ENCODE data around the gene PLCB1. TPM values are rescaled to one million over a fixed set of nuclear protein-coding genes. Genes with fewer than 3 reads are reported as not detected.

The PLCB1 gene
- polyA plus RNA-seq, 1 experiment: 13.5 TPM

GRCh38 chr20:8856668-8857067 is 724.6 kb downstream of the PLCB1 start:
- Histone ChIP-seq H3K4me3 (ENCODE audit: low read depth, low read length) (no peak overlapping the region), H3K36me3 (ENCODE audit: control insufficient read depth, insufficient read depth, low read length) (no peaks in the 10 kb centered on the region), H3K27me3 (ENCODE audit: control insufficient read depth, insufficient read depth, low read length) (no peaks in the 10 kb centered on the region)
- CTCF ChIA-PET: interaction anchor here (0.6 to 1.4 kb wide), 3 partner anchors 8 to 528 kb away, joined by 3 to 4 read pairs (median 3); no protein-coding TSS in a partner anchor
- no peak for TF ChIP-seq CTCF (IDR thresholded peaks at IDR 0.05; ENCODE audit: insufficient read depth, low read depth, low read length)
- DNase-seq (ENCODE audit: low read depth): no peak
- POLR2A ChIA-PET: no interaction called here

- DNase-seq (ENCODE audit: low read depth): no peak
- no peak overlapping the region for H3K4me3 ChIP-seq (ENCODE audit: low read depth, low read length)
- TF ChIP-seq CTCF (IDR thresholded peaks at IDR 0.05; ENCODE audit: insufficient read depth, low read depth, low read length): no peak
- no peaks in the 10 kb centered on the region for H3K27me3 ChIP-seq (ENCODE audit: control insufficient read depth, insufficient read depth, low read length)
- POLR2A ChIA-PET: no interaction called here
- H3K36me3 ChIP-seq (ENCODE audit: control insufficient read depth, insufficient read depth, low read length): no peaks in the 10 kb centered on the region
- CTCF ChIA-PET: no interaction called here
Observed at GRCh38 chr20:8858181-8858787, 726.2 kb downstream of the PLCB1 start.

- POLR2A ChIA-PET: no interaction called here
- no peak for DNase-seq (ENCODE audit: low read depth)
- CTCF ChIA-PET: interaction anchor here (0.8 to 1.1 kb wide), 3 partner anchors 11 to 98 kb away, joined by 3 read pairs; no protein-coding TSS in a partner anchor
Observed at GRCh38 chr20:8860011-8860495, 728.0 kb downstream of the PLCB1 start.

GRCh38 chr20:8862092-8862491 is 730.0 kb downstream of the PLCB1 start:
- Histone ChIP-seq H3K27me3 (ENCODE audit: control insufficient read depth, insufficient read depth, low read length) (no peaks in the 10 kb centered on the region), H3K36me3 (ENCODE audit: control insufficient read depth, insufficient read depth, low read length) (no peaks in the 10 kb centered on the region), H3K4me3 (ENCODE audit: low read depth, low read length) (no peak overlapping the region)
- CTCF ChIA-PET: interaction anchor here (2.0 kb wide), 1 partner anchor 8 kb away, joined by 6 read pairs; no protein-coding TSS in a partner anchor
- DNase-seq (ENCODE audit: low read depth): no peak
- no peak for TF ChIP-seq CTCF (IDR thresholded peaks at IDR 0.05; ENCODE audit: insufficient read depth, low read depth, low read length)
- POLR2A ChIA-PET: no interaction called here

More at GRCh38 chr20:8860011-8860495, 728.0 kb downstream of the PLCB1 start:
- no peak overlapping the region for H3K4me3 ChIP-seq (ENCODE audit: low read depth, low read length)
- TF ChIP-seq CTCF (IDR thresholded peaks at IDR 0.05; ENCODE audit: insufficient read depth, low read depth, low read length): no peak
- H3K36me3 ChIP-seq (ENCODE audit: control insufficient read depth, insufficient read depth, low read length): no peaks in the 10 kb centered on the region
- no peaks in the 10 kb centered on the region for H3K27me3 ChIP-seq (ENCODE audit: control insufficient read depth, insufficient read depth, low read length)

GRCh38 chr20:8865636-8866035 is 733.6 kb downstream of the PLCB1 start:
- ChIA-PET CTCF (interaction anchor here (1.0 kb wide), 1 partner anchor 9 kb away, joined by 4 read pairs; no protein-coding TSS in a partner anchor), POLR2A (no interaction called here)
- no peaks in the 10 kb centered on the region for H3K27me3 ChIP-seq (ENCODE audit: control insufficient read depth, insufficient read depth, low read length)
- H3K36me3 ChIP-seq (ENCODE audit: control insufficient read depth, insufficient read depth, low read length): no peaks in the 10 kb centered on the region
- no peak for DNase-seq (ENCODE audit: low read depth)
- H3K4me3 ChIP-seq (ENCODE audit: low read depth, low read length): no peak overlapping the region
- no peak for TF ChIP-seq CTCF (IDR thresholded peaks at IDR 0.05; ENCODE audit: insufficient read depth, low read depth, low read length)

All from BJ (cell line).